Naive B cell (primary cell): Measurements from ENCODE around the gene GTPBP3. TPM values are rescaled to one million over a fixed set of nuclear protein-coding genes. Genes with fewer than 3 reads are reported as not detected.
"Not testable (repeated sequence)": the region's sequence is repeated elsewhere in the genome, so short reads cannot be mapped to it uniquely, and the experiment has no call there.

Source experiments
- ATAC-seq, 2 donors: fragments of 150-1000 bp; cut with Tn5 transposase; 2 replicates each; pipeline ENCODE4 v1.10.0; 2021; ENCODE audit warnings: low read depth in 2 of 2, mild to moderate bottlenecking in 2 of 2, moderate library complexity in 2 of 2
- DNase-seq: peaks from one replicate; pipeline ENCODE4 v3.0.0; 2022
- H3K27ac Mint-ChIP-seq, 6 donors: one replicate each; pipeline ENCODE4 v1.8.0; 2020 to 2022; ENCODE audit warnings: mild to moderate bottlenecking in 6 of 6, mixed read lengths in 6 of 6, moderate library complexity in 5 of 6, inconsistent platforms in 2 of 6
- H3K27me3 Mint-ChIP-seq, 3 donors: one replicate each; pipeline ENCODE4 v1.8.0; 2021 to 2022; ENCODE audit warnings: mixed read lengths in 3 of 3, mild to moderate bottlenecking in 1 of 3
- H3K36me3 Mint-ChIP-seq, 2 donors: one replicate each; pipeline ENCODE4 v1.8.0; 2020 to 2022; ENCODE audit warnings: mixed read lengths in 2 of 2, inconsistent platforms in 1 of 2, mild to moderate bottlenecking in 1 of 2
- H3K4me1 Mint-ChIP-seq, 3 donors: one replicate each; pipeline ENCODE4 v1.8.0; 2020 to 2022; ENCODE audit warnings: mixed read lengths in 3 of 3, inconsistent platforms in 1 of 3, mild to moderate bottlenecking in 1 of 3, moderate library complexity in 1 of 3
- H3K4me3 Mint-ChIP-seq, 8 donors: one replicate each; pipeline ENCODE4 v1.8.0; 2020 to 2022; ENCODE audit warnings: mild to moderate bottlenecking in 8 of 8, mixed read lengths in 8 of 8, moderate library complexity in 8 of 8, inconsistent platforms in 2 of 8
- H3K9me3 Mint-ChIP-seq, 7 donors: one replicate each; pipeline ENCODE4 v1.8.0; 2020 to 2022; ENCODE audit warnings: mixed read lengths in 7 of 7, mild to moderate bottlenecking in 5 of 7, inconsistent platforms in 2 of 7, moderate library complexity in 1 of 7
- polyA plus RNA-seq, 6 donors: library from polyadenylated mRNA; unstranded; fragments of 300-500 nt; fragmentation: Illumina TruSeq; gene quantifications; one replicate each; pipeline ENCODE4 v1.2.3, GENCODE V29; 2021; ENCODE audit warnings: low read depth in 6 of 6

GTPBP3 gene
- 1 to 10 TPM; 5.6 to 9.7 (median 6.8) TPM for polyA plus RNA-seq

- H3K4me1 Mint-ChIP-seq, result peaks cover 23 to 41% (median 29%) of the 10 kb centered on the region in 3 donors
- ATAC-seq, result peak; percentile 85 to 88
Observed at GRCh38 chr19:17336872-17337674, at the start of gene GTPBP3. Gene GTPBP3 (plus strand): TSS chr19:17337553. CDS start chr19:17337612, 59 bp downstream.

GRCh38 chr19:17289489-17289888 is 47.9 kb upstream of the GTPBP3 start:
- DNase-seq, result peak; percentile 36
- Mint-ChIP-seq H3K27me3 (no peaks in the 10 kb centered on the region), H3K4me1 (peaks cover 4 to 19% (median 5%) of the 10 kb centered on the region in 3 donors), H3K4me3 (peak overlapping the region in 1 of 8 donors; percentile 71), H3K36me3 (no peaks in the 10 kb centered on the region), H3K27ac (peak overlapping the region in 1 of 6 donors; percentile 62), H3K9me3 (no peaks in the 10 kb centered on the region)
- ATAC-seq, result no peak

More at GRCh38 chr19:17336872-17337674, at the start of gene GTPBP3:
- H3K4me3 Mint-ChIP-seq, result peak within 1 kb of the TSS; percentile 85 to 99 (median 96)
- H3K27me3 Mint-ChIP-seq, result peaks cover 0 to 11% (median 8%) of the 10 kb centered on the region in 3 donors
- H3K9me3 Mint-ChIP-seq, result no peaks in the 10 kb centered on the region
- DNase-seq, result peak; percentile 96
- H3K36me3 Mint-ChIP-seq, result no peaks in the 10 kb centered on the region
- peak within 1 kb of the TSS; percentile 70 to 97 (median 90) for H3K27ac Mint-ChIP-seq

GRCh38 chr19:17292301-17293074 is 44.9 kb upstream of the GTPBP3 start:
- H3K4me1 Mint-ChIP-seq, result peaks cover 4 to 19% (median 5%) of the 10 kb centered on the region in 3 donors
- ATAC-seq (peak; percentile 91), DNase-seq (peak; percentile 77)
- no peaks in the 10 kb centered on the region for H3K9me3 Mint-ChIP-seq
- H3K36me3 Mint-ChIP-seq, result no peaks in the 10 kb centered on the region
- no peaks in the 10 kb centered on the region for H3K27me3 Mint-ChIP-seq
- H3K4me3 Mint-ChIP-seq, result peak overlapping the region; percentile 82 to 94 (median 90)
- H3K27ac Mint-ChIP-seq, result peak overlapping the region in 2 of 6 donors; percentile 37 to 67

DNA sequence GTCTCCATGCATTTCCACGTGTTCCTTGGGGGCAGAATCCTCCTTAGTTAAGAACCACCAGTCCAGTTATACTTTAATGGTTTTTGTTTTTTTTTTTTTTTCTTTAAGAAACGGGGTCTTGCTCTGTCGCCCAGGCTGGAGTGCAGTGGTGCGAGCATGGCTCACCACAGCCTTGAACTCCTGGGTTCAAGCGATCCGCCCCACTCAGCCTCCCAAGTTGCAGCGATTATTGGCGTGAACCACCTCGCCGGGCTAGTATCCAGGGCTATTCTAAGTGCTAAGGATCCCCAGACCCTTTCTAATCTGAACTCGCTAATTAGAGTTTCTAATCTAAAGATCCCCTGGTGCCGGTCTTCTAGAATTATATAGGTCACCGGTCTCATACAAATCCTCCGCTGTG is 43.7 kb upstream of the GTPBP3 start:
- Mint-ChIP-seq H3K4me1 (peaks cover 4 to 16% (median 5%) of the 10 kb centered on the region in 3 donors), H3K4me3 (peak overlapping the region in 3 of 8 donors; percentile 11 to 49 (median 47)), H3K27ac (no peak overlapping the region), H3K27me3 (no peaks in the 10 kb centered on the region), H3K36me3 (no peaks in the 10 kb centered on the region), H3K9me3 (no peaks in the 10 kb centered on the region)
- no peak for DNase-seq
- no peak for ATAC-seq

GRCh38 chr19:17294051-17294891 is 43.1 kb upstream of the GTPBP3 start:
- DNase-seq, result no peak
- peak overlapping the region in 1 of 6 donors; percentile 49 for H3K27ac Mint-ChIP-seq
- no peak for ATAC-seq
- no peaks in the 10 kb centered on the region for H3K36me3 Mint-ChIP-seq
- peak overlapping the region in 4 of 8 donors; percentile 41 to 49 (median 44) for H3K4me3 Mint-ChIP-seq
- H3K27me3 Mint-ChIP-seq, result no peaks in the 10 kb centered on the region
- peaks cover 4 to 16% (median 5%) of the 10 kb centered on the region in 3 donors for H3K4me1 Mint-ChIP-seq
- no peaks in the 10 kb centered on the region for H3K9me3 Mint-ChIP-seq

DNA sequence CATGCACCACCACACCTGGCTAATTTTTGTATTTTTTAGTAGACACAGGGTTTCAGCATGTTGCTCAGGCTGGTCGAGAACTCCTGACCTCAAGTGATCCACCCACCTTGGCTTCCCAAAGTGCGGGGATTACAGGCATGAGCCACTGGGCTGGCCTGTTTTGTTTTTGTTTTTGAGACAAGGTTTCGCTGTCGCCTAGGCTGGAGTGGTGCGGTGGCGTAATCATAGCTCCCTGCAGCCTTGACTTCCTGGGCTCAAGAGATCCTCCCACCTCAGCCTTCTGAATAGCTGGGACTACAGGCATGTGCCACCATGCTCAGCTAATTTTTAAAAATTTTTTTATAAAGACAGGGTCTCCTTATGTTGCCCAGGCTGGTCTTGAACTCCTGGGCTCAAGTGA is 41.8 kb upstream of the GTPBP3 start:
- H3K27me3 Mint-ChIP-seq, H3K27ac Mint-ChIP-seq, H3K9me3 Mint-ChIP-seq, DNase-seq, H3K4me1 Mint-ChIP-seq, ATAC-seq, H3K36me3 Mint-ChIP-seq, H3K4me3 Mint-ChIP-seq: not testable (repeated sequence)

- ATAC-seq (no peak), DNase-seq (no peak)
- peaks cover 4 to 10% (median 5%) of the 10 kb centered on the region in 3 donors for H3K4me1 Mint-ChIP-seq
- peaks cover 0 to 1% (median 0%) of the 10 kb centered on the region in 7 donors for H3K9me3 Mint-ChIP-seq
- no peaks in the 10 kb centered on the region for H3K27me3 Mint-ChIP-seq
- H3K4me3 Mint-ChIP-seq, result peak overlapping the region in 1 of 8 donors; percentile 16
- no peaks in the 10 kb centered on the region for H3K36me3 Mint-ChIP-seq
- H3K27ac Mint-ChIP-seq, result peak overlapping the region in 2 of 6 donors; percentile 42 to 69
Observed at GRCh38 chr19:17296273-17296672, 41.1 kb upstream of the GTPBP3 start.

DNA sequence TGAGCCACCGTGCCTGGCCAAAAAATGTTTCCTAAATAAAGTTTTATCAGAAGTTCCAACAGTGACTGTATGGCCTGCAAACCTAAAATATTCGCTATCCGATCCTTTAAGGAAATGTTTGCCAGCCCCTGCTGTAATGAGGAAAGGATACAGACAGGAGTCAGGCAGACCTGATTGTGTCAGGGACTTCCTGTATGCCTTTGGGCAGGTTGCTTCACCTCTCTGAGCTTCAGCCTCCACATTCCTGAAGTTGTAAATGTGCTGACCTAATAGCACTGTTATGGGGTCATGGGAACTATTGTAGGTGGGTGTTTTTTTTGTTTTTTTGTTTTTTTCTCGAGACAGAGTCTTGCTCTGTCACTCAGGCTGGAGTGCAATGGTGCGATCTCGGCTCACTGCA is 40.4 kb upstream of the GTPBP3 start:
- Mint-ChIP-seq H3K36me3 (no peaks in the 10 kb centered on the region), H3K4me1 (peaks cover 1 to 11% (median 4%) of the 10 kb centered on the region in 3 donors), H3K27ac (no peak overlapping the region), H3K9me3 (peaks cover 0 to 1% (median 0%) of the 10 kb centered on the region in 7 donors), H3K4me3 (no peak overlapping the region), H3K27me3 (no peaks in the 10 kb centered on the region)
- DNase-seq (no peak), ATAC-seq (no peak)

DNA sequence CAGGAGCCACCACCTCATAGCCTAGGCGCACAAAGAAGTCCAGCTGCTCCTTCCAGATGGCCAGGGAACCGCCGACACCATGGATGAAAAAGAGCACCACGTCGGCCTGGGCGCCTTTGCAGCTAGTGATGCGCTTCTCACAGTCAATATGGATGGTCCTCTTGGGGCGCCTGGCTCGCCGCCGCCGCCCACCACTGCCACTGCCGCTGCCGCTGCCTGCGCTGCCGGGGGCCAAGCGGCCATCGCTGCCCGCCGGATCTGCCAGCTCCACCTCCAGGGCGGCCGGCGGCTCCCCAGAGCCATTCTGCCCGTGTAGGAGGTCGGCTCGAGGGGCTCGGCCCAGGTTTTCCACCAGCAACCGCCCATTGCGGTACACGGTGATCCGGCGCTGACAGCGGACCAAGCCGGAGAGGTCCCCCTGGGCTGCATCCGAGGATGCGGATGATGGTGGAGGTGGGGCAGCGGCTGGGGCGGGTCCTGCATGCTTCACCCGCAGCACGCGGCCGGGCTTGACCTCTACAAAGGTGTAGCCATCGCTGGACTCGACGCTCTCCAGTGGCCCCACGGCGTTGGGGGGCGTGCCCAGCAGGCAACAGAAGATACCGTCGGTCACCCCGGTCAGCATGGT is 36.2 kb upstream of the GTPBP3 start:
- H3K9me3 Mint-ChIP-seq, result peaks cover 0 to 1% (median 0%) of the 10 kb centered on the region in 7 donors
- DNase-seq, result no peak
- no peaks in the 10 kb centered on the region for H3K27me3 Mint-ChIP-seq
- H3K27ac Mint-ChIP-seq, result no peak overlapping the region
- peaks cover 15 to 32% (median 24%) of the 10 kb centered on the region in 3 donors for H3K4me1 Mint-ChIP-seq
- ATAC-seq, result no peak
- H3K4me3 Mint-ChIP-seq, result peak overlapping the region in 2 of 8 donors; percentile 17 to 43
- H3K36me3 Mint-ChIP-seq, result no peaks in the 10 kb centered on the region

GRCh38 chr19:17302391-17303166 is 34.8 kb upstream of the GTPBP3 start:
- ATAC-seq, result peak; percentile 0
- DNase-seq, result peak; percentile 27

GRCh38 chr19:17303167-17303939 is 34.0 kb upstream of the GTPBP3 start, which contains the start of gene ABHD8:
Gene ABHD8 (minus strand): TSS chr19:17303425. CDS start chr19:17301616, 1,809 bp downstream.
- Mint-ChIP-seq H3K27ac (peak within 1 kb of the TSS; percentile 49 to 75 (median 68)), H3K4me3 (peak within 1 kb of the TSS; percentile 78 to 94 (median 89)), H3K4me1 (peaks cover 22 to 51% (median 29%) of the 10 kb centered on the region in 3 donors), H3K36me3 (no peaks in the 10 kb centered on the region), H3K27me3 (no peaks in the 10 kb centered on the region), H3K9me3 (peaks cover 0 to 1% (median 0%) of the 10 kb centered on the region in 7 donors)
- DNase-seq, result peak; percentile 91
- ATAC-seq, result peak; percentile 65 to 67

More at GRCh38 chr19:17302391-17303166, 34.8 kb upstream of the GTPBP3 start:
- Mint-ChIP-seq H3K27ac (peak overlapping the region in 4 of 6 donors; percentile 21 to 75 (median 73)), H3K27me3 (no peaks in the 10 kb centered on the region), H3K36me3 (no peaks in the 10 kb centered on the region), H3K4me1 (peaks cover 16 to 46% (median 24%) of the 10 kb centered on the region in 3 donors), H3K9me3 (peaks cover 0 to 1% (median 0%) of the 10 kb centered on the region in 7 donors), H3K4me3 (peak overlapping the region; percentile 78 to 92 (median 85))
